GM23248 (cell line): ENCODE data around the gene PDCD1LG2.

Experiments used
- EZH2 ChIP-seq: fragments of 200-600 bp; sonication (generic); IDR thresholded peaks from 2 replicates; pipeline ENCODE4 v1.6.1; 2018; ENCODE audit warnings: antibody characterized with exemption, mild to moderate bottlenecking; ENCODE audit not compliant: insufficient read depth, poor library complexity, severe bottlenecking
- EZH2phosphoT487 ChIP-seq: fragments of 200-600 bp; sonication (generic); IDR thresholded peaks from 2 replicates; pipeline ENCODE4 v1.6.1; 2018; ENCODE audit warnings: antibody characterized with exemption, moderate library complexity, mild to moderate bottlenecking, low read depth; ENCODE audit not compliant: insufficient read depth

- TF ChIP-seq EZH2 (no peak), EZH2phosphoT487 (no peak)
These were observed 33.8 kb downstream of the PDCD1LG2 start for GRCh38 chr9:5543875-5544702.
